ENCODE results near the gene TMEM184A. TPM values are rescaled to one million over a fixed set of nuclear protein-coding genes. Genes with fewer than 3 reads are reported as not detected.

The TMEM184A gene
- total and polyA plus RNA-seq, 7 donors: 0.28 to 60.3 (median 9.3) TPM; not detected in 3

DNA sequence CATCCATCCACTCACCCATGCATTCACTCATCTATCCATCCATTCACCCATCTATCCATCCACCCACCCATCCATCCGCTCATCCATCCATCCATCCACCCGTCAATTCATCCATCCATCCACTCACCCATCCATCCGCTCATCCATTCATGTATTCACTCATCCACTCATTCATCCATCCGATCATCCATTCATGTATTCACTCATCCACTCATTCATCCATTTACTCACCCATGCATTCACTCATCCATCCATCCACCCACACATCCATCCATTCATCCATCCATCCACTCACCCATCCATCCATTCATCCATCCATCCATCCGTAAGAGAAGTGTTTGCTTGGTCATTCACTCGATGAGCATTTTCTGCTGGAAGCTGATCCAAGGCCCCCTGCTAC lies 22.5 kb upstream of the TMEM184A start:
- Histone ChIP-seq H3K27ac (no peak overlapping the region), H3K4me3 (no peak overlapping the region), H3K36me3 (no peaks in the 10 kb centered on the region), H3K9me3 (no peaks in the 10 kb centered on the region), H3K27me3 (no peaks in the 10 kb centered on the region), H3K4me1 (peaks cover 0 to 8% (median 6%) of the 10 kb centered on the region in 4 donors)
- intact Hi-C loops (cut with DNase I): no loop called here
- TF ChIP-seq EP300 (IDR thresholded peaks at IDR 0.05) (no peak), POLR2A (IDR thresholded peaks at IDR 0.05) (no peak), POLR2AphosphoS5 (IDR thresholded peaks at IDR 0.05) (no peak)
- 93% methylated on average over 6 of the region's 6 CpGs for WGBS, 2 donors
- DNase-seq: no peak

DNA sequence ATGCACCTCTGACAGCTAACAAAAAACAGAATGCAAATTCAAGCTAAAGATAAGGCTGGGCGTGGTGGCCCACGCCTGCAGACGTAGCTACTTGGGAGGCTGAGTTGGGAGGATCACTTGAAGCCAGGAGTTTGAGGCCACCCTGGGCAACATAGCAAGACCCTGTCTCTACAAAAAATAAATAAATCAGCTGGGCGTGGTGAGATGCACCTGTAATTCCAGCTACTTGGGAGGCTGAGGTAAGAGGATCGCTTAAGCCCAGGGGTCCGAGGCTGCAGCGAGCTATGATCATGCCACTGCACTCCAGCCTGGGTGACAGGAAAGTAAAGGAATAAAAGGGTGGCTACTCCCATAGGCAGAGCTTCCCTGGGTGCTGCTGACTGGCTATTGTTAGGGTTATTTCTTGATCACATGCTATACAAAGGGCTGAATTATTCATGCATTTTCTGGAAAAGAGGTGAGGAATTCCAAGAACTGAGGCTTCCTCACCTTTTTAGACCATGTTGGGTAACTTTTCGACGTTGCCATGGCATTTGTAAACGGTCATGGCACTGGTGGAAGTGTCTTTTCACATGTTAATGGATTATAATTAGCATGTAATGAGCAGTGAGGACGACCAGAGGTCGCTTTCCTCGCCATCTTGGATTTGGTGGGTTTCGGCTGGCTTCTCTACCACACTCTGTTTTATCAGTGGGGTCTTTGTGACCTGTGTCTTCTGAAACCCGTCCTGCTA lies 20.7 kb upstream of the TMEM184A start:
- intact Hi-C loops (cut with DNase I): no loop called here
- TF ChIP-seq EP300 (IDR thresholded peaks at IDR 0.05): no peak
- no peak for TF ChIP-seq POLR2A (IDR thresholded peaks at IDR 0.05)
- no peak for TF ChIP-seq POLR2AphosphoS5 (IDR thresholded peaks at IDR 0.05)
- TF ChIP-seq, protein P1, sequence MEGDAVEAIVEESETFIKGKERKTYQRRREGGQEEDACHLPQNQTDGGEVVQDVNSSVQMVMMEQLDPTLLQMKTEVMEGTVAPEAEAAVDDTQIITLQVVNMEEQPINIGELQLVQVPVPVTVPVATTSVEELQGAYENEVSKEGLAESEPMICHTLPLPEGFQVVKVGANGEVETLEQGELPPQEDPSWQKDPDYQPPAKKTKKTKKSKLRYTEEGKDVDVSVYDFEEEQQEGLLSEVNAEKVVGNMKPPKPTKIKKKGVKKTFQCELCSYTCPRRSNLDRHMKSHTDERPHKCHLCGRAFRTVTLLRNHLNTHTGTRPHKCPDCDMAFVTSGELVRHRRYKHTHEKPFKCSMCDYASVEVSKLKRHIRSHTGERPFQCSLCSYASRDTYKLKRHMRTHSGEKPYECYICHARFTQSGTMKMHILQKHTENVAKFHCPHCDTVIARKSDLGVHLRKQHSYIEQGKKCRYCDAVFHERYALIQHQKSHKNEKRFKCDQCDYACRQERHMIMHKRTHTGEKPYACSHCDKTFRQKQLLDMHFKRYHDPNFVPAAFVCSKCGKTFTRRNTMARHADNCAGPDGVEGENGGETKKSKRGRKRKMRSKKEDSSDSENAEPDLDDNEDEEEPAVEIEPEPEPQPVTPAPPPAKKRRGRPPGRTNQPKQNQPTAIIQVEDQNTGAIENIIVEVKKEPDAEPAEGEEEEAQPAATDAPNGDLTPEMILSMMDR (IDR thresholded peaks at IDR 0.05): no peak
- no peak overlapping the region for H3K27ac ChIP-seq
- 76 to 81% methylated on average over 15 of the region's 15 CpGs for WGBS, 2 donors
- H3K9me3 ChIP-seq: no peaks in the 10 kb centered on the region
- no peak overlapping the region for H3K4me3 ChIP-seq
- no peaks in the 10 kb centered on the region for H3K27me3 ChIP-seq
- no peaks in the 10 kb centered on the region for H3K36me3 ChIP-seq
- H3K4me1 ChIP-seq: peaks cover 0 to 12% (median 8%) of the 10 kb centered on the region in 4 donors
- no peak for DNase-seq

DNA sequence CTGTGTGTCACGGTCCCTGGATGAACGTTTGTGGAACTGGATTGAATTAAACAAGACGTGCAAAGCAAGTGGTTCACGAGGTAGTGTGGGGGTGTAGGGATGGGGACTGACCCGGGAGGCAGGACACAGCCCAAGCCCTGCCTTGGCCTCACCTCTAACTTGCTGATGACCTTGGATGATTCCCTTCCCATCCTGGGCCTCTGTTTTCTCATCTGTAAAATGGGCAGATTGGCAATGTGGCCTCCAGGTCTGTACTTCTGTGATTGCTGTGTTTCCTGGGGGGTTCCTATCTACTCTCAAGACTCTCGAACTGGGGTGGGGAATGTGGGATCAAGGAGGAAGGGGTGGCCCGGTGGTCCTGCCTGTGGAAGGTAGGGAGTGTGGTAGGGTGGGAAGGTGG lies 19.8 kb upstream of the TMEM184A start:
- DNase-seq: no peak
- no peaks in the 10 kb centered on the region for H3K36me3 ChIP-seq
- 84 to 90% methylated on average over 7 of the region's 7 CpGs for WGBS, 2 donors
- peaks cover 0 to 20% (median 16%) of the 10 kb centered on the region in 4 donors for H3K4me1 ChIP-seq
- no peak overlapping the region for H3K27ac ChIP-seq
- intact Hi-C loops (cut with DNase I): no loop called here
- no peaks in the 10 kb centered on the region for H3K9me3 ChIP-seq
- H3K27me3 ChIP-seq: no peaks in the 10 kb centered on the region
- TF ChIP-seq POLR2A (IDR thresholded peaks at IDR 0.05): no peak
- TF ChIP-seq POLR2AphosphoS5 (IDR thresholded peaks at IDR 0.05): no peak
- TF ChIP-seq, protein P1 (IDR thresholded peaks at IDR 0.05): no peak
- no peak for TF ChIP-seq EP300 (IDR thresholded peaks at IDR 0.05)
- H3K4me3 ChIP-seq: no peak overlapping the region

DNA sequence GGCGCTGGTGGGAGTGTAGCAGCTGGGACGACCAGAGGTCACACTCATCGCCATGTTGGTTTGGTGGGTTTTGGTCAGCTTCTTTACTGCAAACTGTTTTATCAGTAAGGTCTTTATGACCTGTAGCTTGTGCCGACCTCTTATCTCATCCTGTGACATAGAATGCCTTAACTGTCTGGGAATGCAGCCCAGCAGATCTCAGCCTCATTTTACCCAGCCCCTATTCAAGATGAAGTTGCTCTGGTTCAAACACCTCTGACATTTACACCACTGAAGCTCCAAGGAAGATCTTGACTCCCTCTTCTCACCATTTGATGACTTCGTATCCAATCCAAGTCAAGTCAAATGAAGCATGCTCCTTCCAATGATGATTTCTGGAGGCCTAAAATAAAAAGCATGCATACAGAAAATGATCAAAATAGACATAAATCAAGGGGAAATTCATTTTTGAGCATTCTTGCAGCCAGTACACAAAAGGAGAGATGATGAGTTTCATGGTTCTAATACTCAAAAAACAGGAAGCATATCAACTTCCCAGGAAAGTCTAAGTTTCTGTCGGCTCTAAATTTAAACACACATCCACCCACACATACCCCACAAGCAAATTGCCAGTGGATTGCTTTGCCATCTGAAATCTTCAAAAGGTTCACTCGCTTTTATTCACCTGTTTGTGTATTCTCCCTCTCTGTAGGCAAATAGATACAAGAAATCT lies 16.3 kb upstream of the TMEM184A start:
- no peaks in the 10 kb centered on the region for H3K9me3 ChIP-seq
- peaks cover 0 to 8% (median 0%) of the 10 kb centered on the region in 4 donors for H3K36me3 ChIP-seq
- no peaks in the 10 kb centered on the region for H3K27me3 ChIP-seq
- no peak overlapping the region for H3K4me3 ChIP-seq
- H3K4me1 ChIP-seq: peaks cover 0 to 37% (median 29%) of the 10 kb centered on the region in 4 donors
- DNase-seq: no peak
- 78 to 83% methylated on average over 7 of the region's 7 CpGs for WGBS, 2 donors
- intact Hi-C loops (cut with DNase I): loop anchor here (5.0 kb wide), 1 partner anchor 780 kb away; the partner anchor contains the start of gene EIF3B
- TF ChIP-seq, protein P1 (IDR thresholded peaks at IDR 0.05): no peak
- TF ChIP-seq POLR2AphosphoS5 (IDR thresholded peaks at IDR 0.05) (no peak), EP300 (IDR thresholded peaks at IDR 0.05) (no peak), POLR2A (IDR thresholded peaks at IDR 0.05) (no peak)
- H3K27ac ChIP-seq: peak overlapping the region in 1 of 4 donors; percentile 95

All from sigmoid colon (tissue), 7 donors.